Fibroblast of lung (primary cell): ENCODE data around the gene SERPINB1. TPM values are rescaled to one million over a fixed set of nuclear protein-coding genes. Genes with fewer than 3 reads are reported as not detected.

Source experiments
- DNase-seq, 2 donors: peaks; one replicate each; pipeline versions ENCODE4 v3.0.0 to v3.0.0-alpha.2; 2010; ENCODE audit warnings: low read depth in 2 of 2
- H2AFZ ChIP-seq: 2 replicates; pipeline ENCODE4 v1.5.1; 2012; ENCODE audit warnings: low read length, control low read depth, inconsistent platforms
- H3K27ac ChIP-seq: 2 replicates; pipeline ENCODE4 v1.5.1; 2011; ENCODE audit warnings: low read length, control low read depth; ENCODE audit not compliant: insufficient read depth
- H3K27me3 ChIP-seq: 2 replicates; pipeline ENCODE4 v1.5.1; 2011; ENCODE audit warnings: mild to moderate bottlenecking, low read length; ENCODE audit not compliant: control insufficient read depth, insufficient read depth
- H3K36me3 ChIP-seq: 2 replicates; pipeline ENCODE4 v1.5.1; 2011; ENCODE audit warnings: low read length; ENCODE audit not compliant: control insufficient read depth, insufficient read depth
- H3K4me1 ChIP-seq: 2 replicates; pipeline ENCODE4 v1.5.1; 2011; ENCODE audit warnings: low read length; ENCODE audit not compliant: control insufficient read depth, insufficient read depth; ENCODE audit errors: extremely low read depth
- H3K4me2 ChIP-seq: 2 replicates; pipeline ENCODE4 v1.5.1; 2011; ENCODE audit warnings: low read length, control low read depth; ENCODE audit not compliant: insufficient read depth; ENCODE audit errors: extremely low read depth
- H3K4me3 ChIP-seq, 4 experiments: fragments of 200-600 bp in 1 of 4; sonication (generic) in 1 of 4; replicated peaks in 1 of 4; 2 replicates each; pipeline ENCODE4 v1.5.1; 2011 to 2016; ENCODE audit warnings: low read length in 4 of 4, low read depth in 3 of 4, mild to moderate bottlenecking in 3 of 4, control low read depth in 2 of 4, inconsistent platforms in 1 of 4, mixed read lengths in 1 of 4; ENCODE audit not compliant: insufficient read depth in 1 of 4; ENCODE audit errors: control extremely low read depth in 1 of 4
- H3K79me2 ChIP-seq: 2 replicates; pipeline ENCODE4 v1.5.1; 2012; ENCODE audit warnings: mild to moderate bottlenecking, low read length, inconsistent platforms; ENCODE audit not compliant: control insufficient read depth, insufficient read depth
- H3K9ac ChIP-seq: 2 replicates; pipeline ENCODE4 v1.5.1; 2011; ENCODE audit warnings: mild to moderate bottlenecking, low read length, control low read depth; ENCODE audit not compliant: insufficient read depth
- H3K9me3 ChIP-seq: 2 replicates; pipeline ENCODE4 v1.5.1; 2012; ENCODE audit warnings: low read depth, low read length; ENCODE audit not compliant: control insufficient read depth, insufficient read depth
- H4K20me1 ChIP-seq: 2 replicates; pipeline ENCODE4 v1.5.1; 2011; ENCODE audit warnings: low read length; ENCODE audit not compliant: control insufficient read depth, insufficient read depth; ENCODE audit errors: extremely low read depth
- CTCF ChIP-seq, 2 donors: IDR thresholded peaks in 1 of 2; conservative IDR thresholded peaks in 1 of 2; 1 replicate in 1 of 2; 2 replicates in 1 of 2; pipeline ENCODE4 v1.5.1; 2011 to 2012; ENCODE audit warnings: low read length in 2 of 2, control low read depth in 1 of 2, inconsistent platforms in 1 of 2, low read depth in 1 of 2, mild to moderate bottlenecking in 1 of 2
- EZH2 ChIP-seq: IDR thresholded peaks from 2 replicates; pipeline ENCODE4 v1.5.1; 2012; ENCODE audit warnings: low read length, control low read depth, mild to moderate bottlenecking; ENCODE audit errors: missing control alignments
- polyA plus RNA-seq, 2 donors: library from polyadenylated mRNA; depleted of rRNA in 1 of 2; stranded (reverse) in 1 of 2; unstranded in 1 of 2; fragments of >200 nt; gene quantifications; 2 replicates each; pipeline ENCODE4 v1.2.1, GENCODE V29; 2011 to 2012; ENCODE audit warnings: missing spikeins in 1 of 2
- total RNA-seq: library from RNA; depleted of rRNA; stranded (reverse); fragments of >200 nt; gene quantifications from 2 replicates; pipeline ENCODE4 v1.2.1, GENCODE V29; 2014

SERPINB1 gene
- total and polyA plus RNA-seq, 2 donors (not counting 1 experiment from before 2014, with no cell fraction given) = 19.3 to 39.5 TPM

- H3K9ac ChIP-seq = no peak overlapping the region
- H3K4me3 ChIP-seq = no peak overlapping the region
- TF ChIP-seq CTCF (conservative IDR thresholded peaks at IDR 0.05 in 1 of 2, IDR thresholded peaks at IDR 0.05 in 1 of 2; ENCODE audit: low read depth in 1 of 2, low read length in 2 of 2) = no peak
- TF ChIP-seq EZH2 = no peak
- no peaks in the 10 kb centered on the region for H3K4me1 ChIP-seq
- no peaks in the 10 kb centered on the region for H4K20me1 ChIP-seq
- no peaks in the 10 kb centered on the region for H3K27me3 ChIP-seq
- no peaks in the 10 kb centered on the region for H3K36me3 ChIP-seq
- H3K27ac ChIP-seq = no peak overlapping the region
- no peak for DNase-seq
- H2AFZ ChIP-seq = no peak overlapping the region
- no peaks in the 10 kb centered on the region for H3K9me3 ChIP-seq
- no peak overlapping the region for H3K4me2 ChIP-seq
- H3K79me2 ChIP-seq = no peaks in the 10 kb centered on the region
These were observed 23.6 kb upstream of the SERPINB1 start for GRCh38 chr6:2865270-2865669.

GRCh38 chr6:2863901-2864300 lies 22.2 kb upstream of the SERPINB1 start:
- Histone ChIP-seq H4K20me1 (no peaks in the 10 kb centered on the region), H3K9ac (no peak overlapping the region), H3K79me2 (no peaks in the 10 kb centered on the region), H3K4me1 (no peaks in the 10 kb centered on the region), H3K4me3 (no peak overlapping the region), H3K4me2 (no peak overlapping the region), H3K36me3 (no peaks in the 10 kb centered on the region), H3K27ac (no peak overlapping the region), H3K27me3 (no peaks in the 10 kb centered on the region), H3K9me3 (no peaks in the 10 kb centered on the region), H2AFZ (no peak overlapping the region)
- DNase-seq = no peak
- no peak for TF ChIP-seq EZH2
- no peak for TF ChIP-seq CTCF (conservative IDR thresholded peaks at IDR 0.05 in 1 of 2, IDR thresholded peaks at IDR 0.05 in 1 of 2; ENCODE audit: low read depth in 1 of 2, low read length in 2 of 2)

- Histone ChIP-seq H3K36me3 (no peaks in the 10 kb centered on the region), H3K9me3 (no peaks in the 10 kb centered on the region), H2AFZ (no peak overlapping the region), H3K27me3 (no peaks in the 10 kb centered on the region), H3K9ac (no peak overlapping the region), H3K4me2 (no peak overlapping the region), H3K79me2 (no peaks in the 10 kb centered on the region), H3K4me3 (no peak overlapping the region), H3K27ac (no peak overlapping the region), H4K20me1 (no peaks in the 10 kb centered on the region), H3K4me1 (peaks cover 3% of the 10 kb centered on the region)
- TF ChIP-seq EZH2 = no peak
- no peak for TF ChIP-seq CTCF (conservative IDR thresholded peaks at IDR 0.05 in 1 of 2, IDR thresholded peaks at IDR 0.05 in 1 of 2; ENCODE audit: low read depth in 1 of 2, low read length in 2 of 2)
- DNase-seq = no peak
These were observed 21.1 kb upstream of the SERPINB1 start for GRCh38 chr6:2862712-2863181.
